ENCODE data around the gene SPN.
"Not testable (repeated sequence)": the region's sequence is repeated elsewhere in the genome, so short reads cannot be mapped to it uniquely, and the experiment has no call there.

SPN gene

GRCh38 chr16:29663016-29663806 is at the start of gene SPN:
Gene SPN (plus strand): TSS chr16:29663247. CDS start chr16:29663729, 482 bp downstream.
- no peak for DNase-seq

- DNase-seq: peak; percentile 83
Observed at GRCh38 chr16:29613307-29614057, 49.6 kb upstream of the SPN start.

- DNase-seq: peak; percentile 94
Observed at GRCh38 chr16:29614691-29615314, 48.2 kb upstream of the SPN start.

- not testable (repeated sequence) for DNase-seq
Observed at GRCh38 chr16:29616127-29616526, 46.9 kb upstream of the SPN start.

GRCh38 chr16:29620591-29620990 is 42.5 kb upstream of the SPN start:
- DNase-seq: peak; percentile 19

GRCh38 chr16:29622738-29623137 is 40.3 kb upstream of the SPN start:
- not testable (repeated sequence) for DNase-seq

- not testable (repeated sequence) for DNase-seq
Observed at GRCh38 chr16:29623253-29623652, 39.8 kb upstream of the SPN start.

GRCh38 chr16:29625114-29625513 is 37.9 kb upstream of the SPN start:
- DNase-seq: not testable (repeated sequence)

GRCh38 chr16:29626778-29627331 is 36.2 kb upstream of the SPN start:
- DNase-seq: not testable (repeated sequence)

- not testable (repeated sequence) for DNase-seq
Observed at GRCh38 chr16:29627661-29628075, 35.4 kb upstream of the SPN start.

GRCh38 chr16:29628707-29629106 is 34.3 kb upstream of the SPN start:
- not testable (repeated sequence) for DNase-seq

GRCh38 chr16:29629318-29629717 is 33.7 kb upstream of the SPN start:
- DNase-seq: not testable (repeated sequence)

GRCh38 chr16:29631658-29632057 is 31.4 kb upstream of the SPN start:
- DNase-seq: not testable (repeated sequence)

GRCh38 chr16:29635902-29636301 is 27.1 kb upstream of the SPN start:
- DNase-seq: not testable (repeated sequence)

- DNase-seq: not testable (repeated sequence)
Observed at GRCh38 chr16:29636368-29636767, 26.7 kb upstream of the SPN start.

- not testable (repeated sequence) for DNase-seq
Observed at GRCh38 chr16:29638751-29639150, 24.3 kb upstream of the SPN start.

GRCh38 chr16:29641561-29641960 is 21.5 kb upstream of the SPN start:
- no peak for DNase-seq

- no peak for DNase-seq
Observed at GRCh38 chr16:29643596-29643995, 19.5 kb upstream of the SPN start.

GRCh38 chr16:29644338-29644857 is 18.6 kb upstream of the SPN start:
- DNase-seq: no peak

GRCh38 chr16:29644973-29645693 is 17.9 kb upstream of the SPN start:
- no peak for DNase-seq

- DNase-seq: no peak
Observed at GRCh38 chr16:29645694-29646187, 17.3 kb upstream of the SPN start.

GRCh38 chr16:29646947-29647346 is 16.1 kb upstream of the SPN start:
- DNase-seq: no peak

Data from NCI-H146 (cell line).